Measurements from ENCODE around the gene WDR6.

WDR6 gene

GRCh38 chr3:49028298-49028672 lies 21.1 kb downstream of the WDR6 start:
- no peak for DNase-seq (ENCODE audit: low spot score)

- peak; percentile 96 for DNase-seq (ENCODE audit: low spot score)
Observed at GRCh38 chr3:49028673-49029562, 21.7 kb downstream of the WDR6 start, which contains the start of gene IMPDH2. IMPDH2 (minus strand) TSS chr3:49029398; CDS start chr3:49029350, 48 bp downstream.

GRCh38 chr3:49029563-49029884 lies 22.3 kb downstream of the WDR6 start:
- no peak for DNase-seq (ENCODE audit: low spot score)

GRCh38 chr3:49030321-49030720 lies 23.1 kb downstream of the WDR6 start:
- DNase-seq (ENCODE audit: low spot score), result no peak

GRCh38 chr3:49032646-49033304 lies 25.6 kb downstream of the WDR6 start:
- no peak for DNase-seq (ENCODE audit: low spot score)

- DNase-seq (ENCODE audit: low spot score), result no peak
Observed at GRCh38 chr3:49034650-49035049, 27.5 kb downstream of the WDR6 start.

- no peak for DNase-seq (ENCODE audit: low spot score)
Observed at GRCh38 chr3:49035281-49035680, 28.1 kb downstream of the WDR6 start.

- no peak for DNase-seq (ENCODE audit: low spot score)
Observed at GRCh38 chr3:49053543-49053942, 46.4 kb downstream of the WDR6 start.

- DNase-seq (ENCODE audit: low spot score), result no peak
Observed at GRCh38 chr3:49054344-49054862, 47.2 kb downstream of the WDR6 start.

- no peak for DNase-seq (ENCODE audit: low spot score)
Observed at GRCh38 chr3:49057268-49057667, 50.1 kb downstream of the WDR6 start.

GRCh38 chr3:49058011-49058410 lies 50.8 kb downstream of the WDR6 start:
- DNase-seq (ENCODE audit: low spot score), result no peak
